ENCODE measurements around the gene DRD5.
"Not testable (repeated sequence)": the region's sequence is repeated elsewhere in the genome, so short reads cannot be mapped to it uniquely, and the experiment has no call there.

Gene DRD5

GRCh38 chr4:9785891-9786290 is 4.5 kb downstream of the DRD5 start:
- peaks cover 32% of the 10 kb centered on the region for H3K27me3 Mint-ChIP-seq (ENCODE audit: low read depth)
- not testable (repeated sequence) for H3K36me3 Mint-ChIP-seq (ENCODE audit: low read depth); H3K9me3 Mint-ChIP-seq; DNase-seq (ENCODE audit: low spot score); H3K4me3 Mint-ChIP-seq; H3K27ac Mint-ChIP-seq; H3K4me1 Mint-ChIP-seq (ENCODE audit: low read depth)

GRCh38 chr4:9792381-9792780 is 10.9 kb downstream of the DRD5 start:
- no peaks in the 10 kb centered on the region for H3K4me1 Mint-ChIP-seq (ENCODE audit: low read depth)
- H3K27me3 Mint-ChIP-seq (ENCODE audit: low read depth), result peaks cover under 1% of the 10 kb centered on the region
- H3K27ac Mint-ChIP-seq, result no peak overlapping the region
- no peaks in the 10 kb centered on the region for H3K9me3 Mint-ChIP-seq
- no peak for DNase-seq (ENCODE audit: low spot score)
- no peak overlapping the region for H3K4me3 Mint-ChIP-seq
- no peaks in the 10 kb centered on the region for H3K36me3 Mint-ChIP-seq (ENCODE audit: low read depth)

GRCh38 chr4:9796641-9797040 is 15.2 kb downstream of the DRD5 start:
- peaks cover 10% of the 10 kb centered on the region for H3K27me3 Mint-ChIP-seq (ENCODE audit: low read depth)
- not testable (repeated sequence) for H3K36me3 Mint-ChIP-seq (ENCODE audit: low read depth); H3K4me3 Mint-ChIP-seq; H3K9me3 Mint-ChIP-seq; DNase-seq (ENCODE audit: low spot score); H3K4me1 Mint-ChIP-seq (ENCODE audit: low read depth); H3K27ac Mint-ChIP-seq

- no peak overlapping the region for H3K27ac Mint-ChIP-seq
- no peak for DNase-seq (ENCODE audit: low spot score)
- no peaks in the 10 kb centered on the region for H3K36me3 Mint-ChIP-seq (ENCODE audit: low read depth)
- H3K9me3 Mint-ChIP-seq, result no peaks in the 10 kb centered on the region
- peaks cover 22% of the 10 kb centered on the region for H3K27me3 Mint-ChIP-seq (ENCODE audit: low read depth)
- H3K4me3 Mint-ChIP-seq, result no peak overlapping the region
- H3K4me1 Mint-ChIP-seq (ENCODE audit: low read depth), result no peaks in the 10 kb centered on the region
These were observed 19.4 kb downstream of the DRD5 start for GRCh38 chr4:9800848-9801247.

- H3K36me3 Mint-ChIP-seq (ENCODE audit: low read depth), result no peaks in the 10 kb centered on the region
- H3K27ac Mint-ChIP-seq, result no peak overlapping the region
- H3K4me1 Mint-ChIP-seq (ENCODE audit: low read depth), result no peaks in the 10 kb centered on the region
- no peak overlapping the region for H3K4me3 Mint-ChIP-seq
- no peaks in the 10 kb centered on the region for H3K9me3 Mint-ChIP-seq
- DNase-seq (ENCODE audit: low spot score), result no peak
- H3K27me3 Mint-ChIP-seq (ENCODE audit: low read depth), result peaks cover 24% of the 10 kb centered on the region
These were observed 23.5 kb downstream of the DRD5 start for GRCh38 chr4:9804918-9805317.

- Mint-ChIP-seq H3K27ac (no peak overlapping the region), H3K36me3 (ENCODE audit: low read depth) (no peaks in the 10 kb centered on the region), H3K27me3 (ENCODE audit: low read depth) (peaks cover 37% of the 10 kb centered on the region), H3K9me3 (no peaks in the 10 kb centered on the region), H3K4me1 (ENCODE audit: low read depth) (peaks cover 7% of the 10 kb centered on the region), H3K4me3 (no peak overlapping the region)
- DNase-seq (ENCODE audit: low spot score), result no peak
These were observed 26.6 kb downstream of the DRD5 start for GRCh38 chr4:9808077-9808476.

GRCh38 chr4:9811806-9812205 is 30.4 kb downstream of the DRD5 start:
- peaks cover 11% of the 10 kb centered on the region for H3K4me1 Mint-ChIP-seq (ENCODE audit: low read depth)
- no peaks in the 10 kb centered on the region for H3K9me3 Mint-ChIP-seq
- no peak overlapping the region for H3K27ac Mint-ChIP-seq
- DNase-seq (ENCODE audit: low spot score), result no peak
- no peaks in the 10 kb centered on the region for H3K36me3 Mint-ChIP-seq (ENCODE audit: low read depth)
- H3K27me3 Mint-ChIP-seq (ENCODE audit: low read depth), result peaks cover 45% of the 10 kb centered on the region
- H3K4me3 Mint-ChIP-seq, result no peak overlapping the region

- Mint-ChIP-seq H3K9me3 (no peaks in the 10 kb centered on the region), H3K4me1 (ENCODE audit: low read depth) (peaks cover 13% of the 10 kb centered on the region), H3K27me3 (ENCODE audit: low read depth) (peaks cover 42% of the 10 kb centered on the region), H3K36me3 (ENCODE audit: low read depth) (no peaks in the 10 kb centered on the region), H3K27ac (no peak overlapping the region), H3K4me3 (no peak overlapping the region)
- DNase-seq (ENCODE audit: low spot score), result peak; percentile 17
These were observed 31.3 kb downstream of the DRD5 start for GRCh38 chr4:9812501-9813340.

GRCh38 chr4:9816285-9816684 is 34.9 kb downstream of the DRD5 start:
- Mint-ChIP-seq H3K4me3 (no peak overlapping the region), H3K9me3 (no peaks in the 10 kb centered on the region), H3K36me3 (ENCODE audit: low read depth) (no peaks in the 10 kb centered on the region), H3K4me1 (ENCODE audit: low read depth) (peaks cover 13% of the 10 kb centered on the region), H3K27ac (no peak overlapping the region), H3K27me3 (ENCODE audit: low read depth) (peaks cover 40% of the 10 kb centered on the region)
- DNase-seq (ENCODE audit: low spot score), result no peak

- Mint-ChIP-seq H3K27me3 (ENCODE audit: low read depth) (peaks cover 43% of the 10 kb centered on the region), H3K4me3 (no peak overlapping the region), H3K4me1 (ENCODE audit: low read depth) (peaks cover 9% of the 10 kb centered on the region), H3K9me3 (no peaks in the 10 kb centered on the region), H3K36me3 (ENCODE audit: low read depth) (no peaks in the 10 kb centered on the region), H3K27ac (no peak overlapping the region)
- DNase-seq (ENCODE audit: low spot score), result no peak
These were observed 38.9 kb downstream of the DRD5 start for GRCh38 chr4:9820343-9820742.

GRCh38 chr4:9825049-9825448 is 43.6 kb downstream of the DRD5 start:
- Mint-ChIP-seq H3K36me3 (ENCODE audit: low read depth) (no peaks in the 10 kb centered on the region), H3K27me3 (ENCODE audit: low read depth) (peaks cover 41% of the 10 kb centered on the region), H3K4me1 (ENCODE audit: low read depth) (peaks cover 14% of the 10 kb centered on the region), H3K4me3 (peak overlapping the region; percentile 1), H3K9me3 (no peaks in the 10 kb centered on the region), H3K27ac (no peak overlapping the region)
- DNase-seq (ENCODE audit: low spot score), result peak; percentile 46

GRCh38 chr4:9826551-9826950 is 45.1 kb downstream of the DRD5 start:
- no peak overlapping the region for H3K27ac Mint-ChIP-seq
- H3K36me3 Mint-ChIP-seq (ENCODE audit: low read depth), result no peaks in the 10 kb centered on the region
- peaks cover 14% of the 10 kb centered on the region for H3K4me1 Mint-ChIP-seq (ENCODE audit: low read depth)
- H3K9me3 Mint-ChIP-seq, result no peaks in the 10 kb centered on the region
- peaks cover 39% of the 10 kb centered on the region for H3K27me3 Mint-ChIP-seq (ENCODE audit: low read depth)
- H3K4me3 Mint-ChIP-seq, result no peak overlapping the region
- no peak for DNase-seq (ENCODE audit: low spot score)

GRCh38 chr4:9832640-9833039 is 51.2 kb downstream of the DRD5 start:
- Mint-ChIP-seq H3K9me3 (no peaks in the 10 kb centered on the region), H3K4me3 (no peak overlapping the region), H3K4me1 (ENCODE audit: low read depth) (no peaks in the 10 kb centered on the region), H3K27me3 (ENCODE audit: low read depth) (peaks cover 16% of the 10 kb centered on the region), H3K36me3 (ENCODE audit: low read depth) (no peaks in the 10 kb centered on the region), H3K27ac (no peak overlapping the region)
- no peak for DNase-seq (ENCODE audit: low spot score)

- Mint-ChIP-seq H3K27ac (no peak overlapping the region), H3K36me3 (ENCODE audit: low read depth) (no peaks in the 10 kb centered on the region), H3K4me3 (no peak overlapping the region), H3K27me3 (ENCODE audit: low read depth) (peaks cover 20% of the 10 kb centered on the region), H3K9me3 (no peaks in the 10 kb centered on the region), H3K4me1 (ENCODE audit: low read depth) (no peaks in the 10 kb centered on the region)
- DNase-seq (ENCODE audit: low spot score), result no peak
These were observed 52.0 kb downstream of the DRD5 start for GRCh38 chr4:9833421-9833820.

Measured in T-helper 2 cell treated with Interferon-gamma antibody and Interleukin-4, amounts not matched to agents 5 μg/mL and 100 μg/mL, for 36 hours (primary cell).